ENCODE results near the gene GRM7.

DNA sequence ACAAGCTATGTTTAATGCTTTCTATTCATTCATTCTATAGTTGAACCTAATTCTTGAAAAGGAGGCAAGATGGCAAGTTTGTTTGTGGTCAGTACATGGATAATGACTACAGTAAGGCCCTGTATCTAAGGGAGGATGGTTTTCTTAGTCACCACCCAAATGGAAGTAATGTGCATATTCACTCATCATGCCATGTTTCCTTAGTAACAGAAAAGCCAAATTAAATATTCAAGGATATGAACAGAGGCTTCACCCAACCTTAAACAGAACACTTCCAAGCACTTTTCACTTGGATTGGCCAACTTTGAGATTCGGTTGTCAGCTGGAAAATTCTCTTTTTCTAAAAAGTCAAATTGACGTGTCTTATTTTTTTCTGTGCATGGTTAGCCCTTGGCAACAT is 835.4 kb downstream of the GRM7 start:
- TF ChIP-seq CTCF (IDR thresholded peaks at IDR 0.05) = no peak
- no peak for TF ChIP-seq POLR2A (IDR thresholded peaks at IDR 0.05)
